Loucy (cell line): ENCODE results near the gene ZNF385B.

Experiments
- H2AFZ ChIP-seq: fragments of 200-600 bp; sonication (generic); 2 replicates; pipeline ENCODE4 v1.6.0; 2016; ENCODE audit warnings: antibody characterized with exemption, mild to moderate bottlenecking, low read length, moderate library complexity
- H3F3A ChIP-seq: fragments of 200-600 bp; 2 replicates; pipeline ENCODE4 v1.6.0; 2016; ENCODE audit warnings: antibody characterized with exemption, low read depth, mild to moderate bottlenecking
- H3K27me3 ChIP-seq: fragments of 200-600 bp; sonication (generic); 2 replicates; pipeline ENCODE4 v1.6.1; 2014; ENCODE audit warnings: low read length, mild to moderate bottlenecking; ENCODE audit not compliant: insufficient read depth, poor library complexity, severe bottlenecking
- H3K36me3 ChIP-seq: fragments of 200-600 bp; sonication (generic); 2 replicates; pipeline ENCODE4 v1.6.1; 2016; ENCODE audit warnings: low read length; ENCODE audit not compliant: insufficient read depth
- H3K4me1 ChIP-seq: fragments of 200-600 bp; sonication (generic); 2 replicates; pipeline ENCODE4 v1.5.1; 2014; ENCODE audit warnings: low read length, mild to moderate bottlenecking; ENCODE audit not compliant: insufficient read depth, poor library complexity, severe bottlenecking
- H3K4me2 ChIP-seq: fragments of 200-600 bp; sonication (generic); 2 replicates; pipeline ENCODE4 v1.6.0; 2014; ENCODE audit warnings: antibody characterized with exemption, low read length, low read depth, mild to moderate bottlenecking; ENCODE audit not compliant: poor library complexity, severe bottlenecking
- H3K4me3 ChIP-seq: fragments of 200-600 bp; sonication (generic); 2 replicates; pipeline ENCODE4 v1.5.1; 2014; ENCODE audit warnings: low read length, mild to moderate bottlenecking, mixed read lengths; ENCODE audit not compliant: poor library complexity, severe bottlenecking
- H3K79me2 ChIP-seq: fragments of 200-600 bp; sonication (generic); 2 replicates; pipeline ENCODE4 v1.6.1; 2014; ENCODE audit warnings: low read length; ENCODE audit not compliant: insufficient read depth
- H3K9ac ChIP-seq: fragments of 200-600 bp; sonication (generic); 2 replicates; pipeline ENCODE4 v1.6.0; 2014; ENCODE audit warnings: mild to moderate bottlenecking, low read depth, low read length, moderate library complexity; ENCODE audit not compliant: poor library complexity, severe bottlenecking
- H3K9me2 ChIP-seq: fragments of 200-600 bp; sonication (generic); replicated peaks from 2 replicates; pipeline ENCODE4 v1.6.1; 2016; ENCODE audit warnings: low read depth, low read length, mixed read lengths
- H3K9me3 ChIP-seq: fragments of 200-600 bp; sonication (generic); 2 replicates; pipeline ENCODE4 v1.6.1; 2014; ENCODE audit warnings: mild to moderate bottlenecking, antibody characterized with exemption, low read length, low read depth; ENCODE audit not compliant: insufficient read depth
- H4K20me1 ChIP-seq: fragments of 200-600 bp; sonication (generic); 2 replicates; pipeline ENCODE4 v1.6.0; 2014; ENCODE audit warnings: antibody characterized with exemption, low read length, mild to moderate bottlenecking; ENCODE audit not compliant: insufficient read depth, poor library complexity, severe bottlenecking
- EZH2phosphoT487 ChIP-seq: fragments of 200-600 bp; IDR thresholded peaks from 2 replicates; pipeline ENCODE4 v1.6.1; 2018; ENCODE audit warnings: antibody characterized with exemption, mild to moderate bottlenecking, moderate library complexity, borderline replicate concordance
- TF ChIP-seq, protein P1 (sequence below): fragments of 200-600 bp; sonication (generic); conservative IDR thresholded peaks from 2 replicates; pipeline ENCODE4 v1.5.1; 2014; ENCODE audit warnings: mild to moderate bottlenecking, antibody characterized with exemption, low read length

ZNF385B gene

DNA sequence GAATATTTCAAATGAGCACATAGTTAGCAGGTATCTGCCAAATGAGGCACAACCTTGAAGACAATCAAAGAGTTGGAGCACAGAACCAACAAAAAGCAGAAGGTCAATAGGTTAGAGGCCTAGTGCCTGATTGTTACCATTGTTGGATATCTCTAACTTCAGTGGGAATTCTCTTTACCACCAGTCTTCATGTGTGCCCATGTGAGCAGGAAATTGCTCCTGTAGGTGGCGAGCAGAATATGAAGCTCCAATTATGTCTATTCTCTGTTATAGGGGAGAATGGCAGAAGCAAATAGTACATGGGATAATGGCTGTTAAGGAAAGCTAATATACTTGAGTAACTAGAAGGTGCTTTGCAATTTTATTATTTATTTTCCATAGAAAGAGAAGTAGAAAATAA lies 14.9 kb upstream of the ZNF385B start:
- Histone ChIP-seq H3K9me3 (no peaks in the 10 kb centered on the region), H3K36me3 (no peaks in the 10 kb centered on the region), H3K4me3 (no peak overlapping the region), H3K9me2 (no peaks in the 10 kb centered on the region), H3K4me2 (no peak overlapping the region), H2AFZ (no peak overlapping the region), H3K9ac (no peak overlapping the region), H3K27me3 (no peaks in the 10 kb centered on the region), H3F3A (no peaks in the 10 kb centered on the region), H3K79me2 (no peaks in the 10 kb centered on the region), H3K4me1 (no peaks in the 10 kb centered on the region), H4K20me1 (no peaks in the 10 kb centered on the region)
- TF ChIP-seq, protein P1, sequence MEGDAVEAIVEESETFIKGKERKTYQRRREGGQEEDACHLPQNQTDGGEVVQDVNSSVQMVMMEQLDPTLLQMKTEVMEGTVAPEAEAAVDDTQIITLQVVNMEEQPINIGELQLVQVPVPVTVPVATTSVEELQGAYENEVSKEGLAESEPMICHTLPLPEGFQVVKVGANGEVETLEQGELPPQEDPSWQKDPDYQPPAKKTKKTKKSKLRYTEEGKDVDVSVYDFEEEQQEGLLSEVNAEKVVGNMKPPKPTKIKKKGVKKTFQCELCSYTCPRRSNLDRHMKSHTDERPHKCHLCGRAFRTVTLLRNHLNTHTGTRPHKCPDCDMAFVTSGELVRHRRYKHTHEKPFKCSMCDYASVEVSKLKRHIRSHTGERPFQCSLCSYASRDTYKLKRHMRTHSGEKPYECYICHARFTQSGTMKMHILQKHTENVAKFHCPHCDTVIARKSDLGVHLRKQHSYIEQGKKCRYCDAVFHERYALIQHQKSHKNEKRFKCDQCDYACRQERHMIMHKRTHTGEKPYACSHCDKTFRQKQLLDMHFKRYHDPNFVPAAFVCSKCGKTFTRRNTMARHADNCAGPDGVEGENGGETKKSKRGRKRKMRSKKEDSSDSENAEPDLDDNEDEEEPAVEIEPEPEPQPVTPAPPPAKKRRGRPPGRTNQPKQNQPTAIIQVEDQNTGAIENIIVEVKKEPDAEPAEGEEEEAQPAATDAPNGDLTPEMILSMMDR: peak; percentile 46
- no peak for TF ChIP-seq EZH2phosphoT487

DNA sequence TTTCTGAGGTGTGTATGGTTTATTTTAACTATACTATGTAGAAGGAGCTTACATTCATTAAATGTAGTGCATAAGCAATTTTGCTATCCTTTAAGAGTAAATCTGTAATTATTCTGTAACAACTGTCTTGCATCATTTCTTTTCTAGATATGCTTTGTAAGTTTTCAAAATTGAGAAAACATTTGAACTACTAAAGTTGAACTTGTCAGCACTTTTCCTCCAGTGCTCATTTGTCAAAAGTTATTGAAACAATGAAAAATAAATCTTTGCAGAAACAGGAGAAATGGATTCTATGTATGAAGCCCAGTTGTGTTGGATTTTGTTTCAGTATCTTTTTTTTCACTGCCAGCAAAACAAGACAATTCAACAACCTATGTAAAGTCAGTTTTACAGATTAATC lies 14.5 kb upstream of the ZNF385B start:
- Histone ChIP-seq H2AFZ (no peak overlapping the region), H3K4me3 (no peak overlapping the region), H3K4me1 (no peaks in the 10 kb centered on the region), H3K4me2 (no peak overlapping the region), H3K79me2 (no peaks in the 10 kb centered on the region), H3K36me3 (no peaks in the 10 kb centered on the region), H4K20me1 (no peaks in the 10 kb centered on the region), H3K9ac (no peak overlapping the region), H3K9me3 (no peaks in the 10 kb centered on the region), H3F3A (no peaks in the 10 kb centered on the region), H3K9me2 (no peaks in the 10 kb centered on the region), H3K27me3 (no peaks in the 10 kb centered on the region)
- TF ChIP-seq, protein P1: no peak
- TF ChIP-seq EZH2phosphoT487: no peak

DNA sequence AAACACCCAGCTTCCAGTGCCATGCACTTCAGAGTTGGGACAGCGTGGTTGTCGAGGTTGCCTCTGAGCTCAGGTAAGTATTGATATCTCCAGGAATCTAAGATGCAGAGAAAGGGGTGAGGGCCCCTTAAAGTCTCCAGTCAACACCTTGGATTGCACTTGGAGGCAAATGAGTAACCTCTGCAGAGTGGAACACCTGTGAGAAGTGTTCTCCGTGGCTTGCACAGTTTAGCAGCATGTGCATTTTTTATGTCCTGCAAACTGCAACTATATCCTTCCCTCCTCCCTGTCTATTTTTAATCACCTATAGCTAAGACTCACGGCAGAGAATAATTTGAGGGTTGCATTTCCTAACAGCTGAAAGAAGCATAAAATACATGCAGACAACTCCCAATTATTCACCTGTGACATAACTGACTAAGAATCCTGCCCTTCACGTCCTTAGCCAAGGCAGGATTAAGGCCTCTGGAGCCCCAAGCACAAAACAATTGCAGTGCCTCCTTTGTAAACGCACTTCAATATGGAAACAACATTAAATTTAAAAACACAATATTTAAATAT lies 1.6 kb upstream of the ZNF385B start:
- no peaks in the 10 kb centered on the region for H3F3A ChIP-seq
- H3K27me3 ChIP-seq: no peaks in the 10 kb centered on the region
- H3K4me3 ChIP-seq: no peak overlapping the region
- no peaks in the 10 kb centered on the region for H4K20me1 ChIP-seq
- no peak overlapping the region for H3K4me2 ChIP-seq
- H3K9me2 ChIP-seq: no peaks in the 10 kb centered on the region
- no peaks in the 10 kb centered on the region for H3K9me3 ChIP-seq
- no peaks in the 10 kb centered on the region for H3K4me1 ChIP-seq
- no peaks in the 10 kb centered on the region for H3K36me3 ChIP-seq
- H3K79me2 ChIP-seq: no peaks in the 10 kb centered on the region
- no peak overlapping the region for H2AFZ ChIP-seq
- no peak overlapping the region for H3K9ac ChIP-seq
- no peak for TF ChIP-seq EZH2phosphoT487
- TF ChIP-seq, protein P1: no peak
